Activated CD4-positive, alpha-beta T cell treated with anti-CD3 and anti-CD28 coated beads for 36 hours (primary cell): ENCODE results near the gene PMEPA1. TPM values are rescaled to one million over a fixed set of nuclear protein-coding genes. Genes with fewer than 3 reads are reported as not detected.
A peak's percentile ranks its signal among the peaks of the same experiment; 100 is the strongest.

Experiments
- ATAC-seq: fragments of 200-7000 bp; cut with Tn5 transposase; one replicate; pipeline ENCODE4 v1.10.0; 2021; ENCODE audit warnings: mild to moderate bottlenecking, moderate library complexity
- CTCF ChIA-PET: fragments of 350-600 bp; sonication (Branson Sonifier 250); formaldehyde crosslinking; loops from one replicate; lab custom pipeline; 2021; ENCODE audit warnings: antibody characterized with exemption; lab: Charles Lee
- POLR2A ChIA-PET: fragments of 350-600 bp; sonication (Branson Sonifier 250); formaldehyde crosslinking; loops from one replicate; lab custom pipeline; 2021; ENCODE audit warnings: antibody characterized with exemption, inconsistent platforms; lab: Charles Lee
- DNase-seq: peaks from one replicate; pipeline ENCODE4 v3.0.0-alpha.2; 2020
- H3K27ac Mint-ChIP-seq: one replicate; pipeline ENCODE4 v1.8.0; 2021; ENCODE audit warnings: mixed read lengths
- H3K27me3 Mint-ChIP-seq: one replicate; pipeline ENCODE4 v1.8.0; 2021; ENCODE audit warnings: mixed read lengths
- H3K36me3 Mint-ChIP-seq: one replicate; pipeline ENCODE4 v1.8.0; 2021; ENCODE audit warnings: low read depth, mixed read lengths
- H3K4me1 Mint-ChIP-seq: one replicate; pipeline ENCODE4 v1.8.0; 2021; ENCODE audit warnings: mixed read lengths
- H3K4me3 Mint-ChIP-seq: one replicate; pipeline ENCODE4 v1.8.0; 2021; ENCODE audit warnings: mild to moderate bottlenecking, moderate library complexity, mixed read lengths
- H3K9me3 Mint-ChIP-seq: one replicate; pipeline ENCODE4 v1.8.0; 2021; ENCODE audit warnings: low read depth, mixed read lengths
- intact Hi-C, 2 experiments: fragments of 100-400 bp; cut with DNase I in 1 of 2; cut with micrococcal nuclease in 1 of 2; formaldehyde crosslinking; loops; one replicate each; pipeline versions ENCODE4 v1.14.2 to v1.15.1; 2022 to 2024; cut with DNase I, micrococcal nuclease
- total RNA-seq, 2 experiments: library from RNA; stranded (reverse); gene quantifications; one replicate each; pipeline ENCODE4 v1.2.3, GENCODE V29; 2021

The PMEPA1 gene
- total RNA-seq, 2 experiments from 2014 or later, result 1.6 to 1.8 TPM

- Mint-ChIP-seq H3K36me3 (no peaks in the 10 kb centered on the region), H3K27me3 (peaks cover 6% of the 10 kb centered on the region), H3K4me1 (peaks cover 20% of the 10 kb centered on the region), H3K9me3 (no peaks in the 10 kb centered on the region), H3K4me3 (peak overlapping the region; percentile 75), H3K27ac (no peak overlapping the region)
- intact Hi-C loops, result loop anchor here (2.0 to 10.0 kb wide), 6 partner anchors 83 to 941 kb away; partner anchors contain the start of genes RBM38 (in 1 of the 2), STX16 (in 1 of the 2) and VAPB (in 1 of the 2)
- ChIA-PET POLR2A (no interaction called here), CTCF (interaction anchor here (0.8 to 1.9 kb wide), 3 partner anchors 9 to 81 kb away, joined by 3 to 9 read pairs (median 5); no protein-coding TSS in a partner anchor)
- DNase-seq, result no peak
- ATAC-seq, result no peak
Measured at GRCh38 chr20:57711311-57711712, 1.5 kb upstream of the PMEPA1 start.

DNA sequence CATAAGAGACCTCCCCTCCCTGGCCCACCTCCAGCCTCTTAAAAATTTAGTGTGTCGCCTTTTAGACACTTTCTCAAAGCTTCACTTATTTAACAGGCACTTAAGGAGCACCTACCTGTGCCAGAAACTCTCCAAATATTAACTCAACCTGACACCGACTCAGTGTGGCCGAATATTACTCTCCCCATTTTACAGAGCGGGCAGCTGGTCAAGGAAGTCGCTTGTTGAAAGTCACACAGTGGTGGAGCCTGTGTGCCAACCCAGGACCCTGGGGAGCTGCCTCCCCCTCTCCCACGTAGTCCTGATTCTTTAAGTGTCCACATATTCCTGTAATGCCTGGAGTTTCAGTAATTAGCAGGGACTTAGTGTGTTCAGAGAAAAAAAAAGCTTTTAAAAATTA, 1.0 kb upstream of the PMEPA1 start:
- DNase-seq (no peak), ATAC-seq (no peak)
- H3K4me1 Mint-ChIP-seq, result peaks cover 20% of the 10 kb centered on the region
- intact Hi-C loops, result loop anchor here (1.0 to 10.0 kb wide), 10 partner anchors 7 to 941 kb away; partner anchors contain the start of genes RBM38 (in 2 of the 2), STX16 (in 1 of the 2) and VAPB (in 1 of the 2)
- no peaks in the 10 kb centered on the region for H3K9me3 Mint-ChIP-seq
- peaks cover 6% of the 10 kb centered on the region for H3K27me3 Mint-ChIP-seq
- ChIA-PET POLR2A (interaction anchor here (0.5 to 2.0 kb wide), 3 partner anchors 12 to 1339 kb away, joined by 3 to 10 read pairs (median 10); no protein-coding TSS in a partner anchor), CTCF (interaction anchor here (0.6 to 1.9 kb wide), 5 partner anchors 10 to 1791 kb away, joined by 3 to 9 read pairs (median 5); no protein-coding TSS in a partner anchor)
- peak overlapping the region; percentile 75 for H3K4me3 Mint-ChIP-seq
- H3K27ac Mint-ChIP-seq, result no peak overlapping the region
- H3K36me3 Mint-ChIP-seq, result no peaks in the 10 kb centered on the region

DNA sequence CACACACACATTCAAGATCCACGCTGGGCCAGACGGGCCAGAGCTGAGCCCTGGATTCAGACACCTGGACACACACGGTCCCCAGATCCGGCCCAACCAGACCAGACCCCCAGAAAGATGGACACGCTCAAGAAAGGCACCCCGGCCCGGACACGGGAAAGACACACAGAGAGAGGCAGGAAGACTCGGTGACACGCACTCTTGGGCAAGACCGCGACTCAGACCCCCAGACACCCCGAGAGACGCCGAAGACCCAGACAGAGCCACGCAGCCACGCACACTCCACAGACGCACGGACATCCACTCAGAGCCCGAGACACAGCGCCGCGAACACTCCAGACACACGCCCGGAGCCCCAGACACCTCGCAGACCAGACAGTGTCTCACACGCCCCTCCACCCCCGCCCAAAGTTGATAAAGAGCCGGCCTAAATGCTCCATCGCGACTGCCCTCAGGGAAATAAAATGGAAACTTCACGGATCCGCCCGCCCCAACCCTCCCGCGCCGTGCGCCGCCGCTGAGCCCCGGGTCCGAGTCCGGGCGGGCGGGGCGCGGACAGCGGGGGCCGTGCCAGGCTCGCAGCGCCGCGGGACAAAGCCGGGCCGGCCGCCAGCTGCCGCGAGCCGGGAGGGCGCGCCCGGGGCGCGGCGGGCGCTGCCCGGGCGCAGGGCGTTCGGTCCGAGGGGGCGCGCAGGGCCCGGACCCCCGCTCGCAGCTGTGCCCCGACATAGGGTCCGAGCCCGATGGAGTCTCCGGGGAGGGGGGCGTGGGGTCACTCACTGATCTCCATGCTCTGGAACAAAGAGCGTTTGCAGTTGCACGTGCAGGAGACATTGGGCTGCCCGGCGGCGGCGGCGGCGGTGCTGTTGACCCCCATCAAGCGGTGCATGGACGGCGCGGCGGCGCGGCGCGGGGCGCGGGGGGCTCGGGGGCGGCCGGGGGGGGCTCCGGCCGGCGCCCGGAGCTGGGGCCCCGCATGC, 831 bp downstream of the PMEPA1 start:
- H3K4me1 Mint-ChIP-seq, result peaks cover 20% of the 10 kb centered on the region
- ChIA-PET CTCF (interaction anchor here (0.6 to 1.5 kb wide), 4 partner anchors 9 to 519 kb away, joined by 3 to 7 read pairs (median 3); no protein-coding TSS in a partner anchor), POLR2A (interaction anchor here (1.6 to 2.0 kb wide), 2 partner anchors 10 to 79 kb away, joined by 10 read pairs; no protein-coding TSS in a partner anchor)
- peak overlapping the region; percentile 79 for H3K4me3 Mint-ChIP-seq
- peak overlapping the region; percentile 77 for H3K27ac Mint-ChIP-seq
- DNase-seq, result peak; percentile 41
- intact Hi-C loops, result loop anchor here in 1 of 2 experiments (2.0 kb wide), 1 partner anchor 310 kb away; no protein-coding TSS in a partner anchor
- no peak for ATAC-seq
- no peaks in the 10 kb centered on the region for H3K36me3 Mint-ChIP-seq
- peaks cover 6% of the 10 kb centered on the region for H3K27me3 Mint-ChIP-seq
- H3K9me3 Mint-ChIP-seq, result no peaks in the 10 kb centered on the region

DNA sequence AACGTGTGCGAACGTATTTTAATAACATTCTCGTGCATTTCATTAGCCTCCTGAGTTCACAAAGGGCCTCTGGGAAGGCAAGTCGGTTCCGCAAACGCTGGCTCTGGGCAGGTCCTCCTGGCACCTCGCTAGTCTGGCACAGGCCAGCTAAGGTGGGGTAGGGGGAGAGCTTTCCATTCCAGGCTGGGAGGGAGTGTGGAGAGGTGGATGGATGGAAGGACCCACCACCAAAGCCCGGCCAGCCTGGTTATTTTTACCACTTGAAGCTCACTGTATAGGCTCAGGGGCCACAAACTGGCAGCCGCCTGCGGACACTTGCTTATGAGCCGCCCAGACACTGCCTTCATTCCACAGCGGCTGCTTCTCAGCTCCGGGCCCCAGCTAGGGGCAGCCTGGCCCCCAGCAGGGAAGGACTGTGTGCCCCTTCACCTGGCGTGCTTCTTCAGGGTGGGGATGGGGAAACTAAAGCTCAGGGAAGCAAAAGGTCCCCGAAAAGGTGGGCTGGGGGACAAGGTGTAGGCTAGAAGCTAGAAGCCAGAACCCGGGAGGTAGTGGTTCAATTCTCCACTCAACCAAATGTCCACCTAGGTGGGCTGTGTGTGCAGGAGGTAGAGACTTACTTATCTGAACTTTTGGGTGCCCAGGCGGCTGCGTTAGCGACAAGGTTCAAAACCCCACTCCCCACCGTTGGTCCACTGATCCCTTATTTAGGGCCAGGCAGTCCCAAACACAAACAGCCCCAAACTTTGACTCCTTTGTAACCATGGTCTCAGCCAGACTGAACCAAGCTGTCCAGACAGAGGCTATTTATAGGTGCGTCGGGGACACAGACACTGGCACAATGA, 1.7 kb downstream of the PMEPA1 start:
- H3K4me1 Mint-ChIP-seq, result peaks cover 20% of the 10 kb centered on the region
- no peaks in the 10 kb centered on the region for H3K36me3 Mint-ChIP-seq
- peaks cover 6% of the 10 kb centered on the region for H3K27me3 Mint-ChIP-seq
- no peaks in the 10 kb centered on the region for H3K9me3 Mint-ChIP-seq
- ChIA-PET POLR2A (no interaction called here), CTCF (interaction anchor here (0.5 to 1.5 kb wide), 3 partner anchors 10 to 520 kb away, joined by 3 to 7 read pairs (median 4); no protein-coding TSS in a partner anchor)
- no peak for ATAC-seq
- DNase-seq, result no peak
- H3K4me3 Mint-ChIP-seq, result peak overlapping the region; percentile 79
- peak overlapping the region; percentile 77 for H3K27ac Mint-ChIP-seq
- intact Hi-C loops, result loop anchor here in 1 of 2 experiments (2.0 kb wide), 1 partner anchor 309 kb away; no protein-coding TSS in a partner anchor

DNA sequence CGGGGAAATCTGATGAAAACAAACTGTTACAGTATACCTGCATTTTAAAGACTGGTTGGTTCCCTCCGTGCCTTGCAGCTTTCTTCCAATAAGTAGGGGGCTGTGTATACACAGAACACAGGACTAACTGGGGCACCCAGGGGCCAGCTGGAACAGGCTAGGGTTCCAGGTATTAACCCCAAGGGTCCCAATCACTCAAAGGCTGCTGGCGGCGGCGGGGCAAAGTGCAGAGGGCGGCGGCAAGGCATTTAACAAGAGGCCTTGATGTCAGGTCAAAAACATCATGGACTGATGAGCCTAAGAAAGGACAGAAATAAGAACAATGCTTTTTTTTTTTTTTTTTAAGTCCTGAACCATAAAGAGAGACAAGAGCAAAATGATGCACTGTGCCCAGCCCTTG, 2.5 kb downstream of the PMEPA1 start:
- DNase-seq, result no peak
- Mint-ChIP-seq H3K36me3 (no peaks in the 10 kb centered on the region), H3K27ac (no peak overlapping the region), H3K27me3 (peaks cover 6% of the 10 kb centered on the region), H3K4me3 (peak overlapping the region; percentile 79), H3K4me1 (peaks cover 20% of the 10 kb centered on the region), H3K9me3 (no peaks in the 10 kb centered on the region)
- ATAC-seq, result no peak
- ChIA-PET POLR2A (no interaction called here), CTCF (interaction anchor here (0.5 kb wide), 1 partner anchor 138 kb away, joined by 4 read pairs; no protein-coding TSS in a partner anchor)
- intact Hi-C loops, result no loop called here

DNA sequence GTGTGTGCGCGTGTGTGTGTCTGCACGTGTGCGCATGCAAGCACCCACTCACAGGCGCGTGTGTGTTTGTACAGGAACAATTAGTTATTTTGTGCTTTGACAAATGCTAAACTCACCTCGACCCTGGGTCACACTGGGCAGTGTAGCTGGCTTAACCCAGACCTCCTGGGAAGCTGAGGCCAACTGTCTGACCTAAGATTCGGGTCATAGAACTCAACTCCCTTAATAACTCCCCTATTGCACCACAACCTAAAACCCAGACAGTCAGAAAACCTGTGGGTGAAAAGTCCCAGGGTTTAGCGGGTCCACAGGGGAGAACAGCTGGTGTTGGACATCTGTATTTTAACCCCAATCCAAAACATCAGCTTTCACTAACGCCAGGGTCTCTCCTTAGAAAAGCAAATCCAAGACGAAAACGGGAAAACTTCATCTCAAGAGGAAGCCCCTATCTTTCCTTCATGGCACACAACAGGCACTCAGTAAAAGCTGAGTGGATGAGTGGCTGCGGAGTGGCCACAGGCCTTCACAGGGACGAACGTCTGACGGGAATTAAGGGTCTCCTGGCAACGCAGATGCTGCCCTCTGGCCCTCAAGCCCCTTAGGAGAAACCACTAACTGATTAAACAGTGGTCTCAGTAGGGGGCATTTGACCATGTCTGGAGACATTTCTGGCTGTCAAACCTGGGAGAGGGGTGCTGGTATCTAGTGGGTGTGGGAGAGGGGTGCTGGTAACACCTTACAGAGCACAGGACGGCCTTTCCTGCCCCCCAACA, 4.5 kb downstream of the PMEPA1 start:
- intact Hi-C loops, result no loop called here
- Mint-ChIP-seq H3K27me3 (peaks cover 6% of the 10 kb centered on the region), H3K9me3 (no peaks in the 10 kb centered on the region), H3K36me3 (no peaks in the 10 kb centered on the region), H3K4me1 (peaks cover 19% of the 10 kb centered on the region), H3K27ac (no peak overlapping the region), H3K4me3 (no peak overlapping the region)
- DNase-seq (no peak), ATAC-seq (no peak)
- POLR2A ChIA-PET, result no interaction called here
- CTCF ChIA-PET, result no interaction called here

DNA sequence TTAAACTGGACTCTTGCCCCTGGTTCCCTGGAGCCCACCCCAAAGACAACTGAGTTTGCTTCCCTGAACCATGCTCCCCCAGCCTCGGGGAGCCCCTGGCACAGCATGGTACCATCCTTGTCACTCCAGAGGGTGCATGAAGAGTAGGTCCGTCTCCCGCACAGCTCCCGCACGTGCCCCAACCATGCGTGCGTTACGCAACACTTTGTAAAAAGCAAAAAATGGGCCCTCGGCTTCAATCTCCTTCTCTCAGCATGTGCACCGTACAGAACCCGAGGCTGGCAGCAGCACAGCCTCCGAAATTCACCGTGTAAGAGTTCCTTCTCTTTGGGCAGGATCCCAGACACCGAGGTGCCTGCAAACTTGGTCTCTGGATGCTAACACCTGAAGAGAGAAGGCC, 5.6 kb downstream of the PMEPA1 start:
- POLR2A ChIA-PET, result no interaction called here
- no peak for ATAC-seq

GRCh38 chr20:57703013-57703412, 6.8 kb downstream of the PMEPA1 start:
- H3K27ac Mint-ChIP-seq, result no peak overlapping the region
- CTCF ChIA-PET, result no interaction called here
- intact Hi-C loops, result no loop called here

More for the DNA sequence above, 5.6 kb downstream of the PMEPA1 start:
- intact Hi-C loops, result no loop called here
- Mint-ChIP-seq H3K4me1 (peaks cover 24% of the 10 kb centered on the region), H3K36me3 (no peaks in the 10 kb centered on the region), H3K9me3 (no peaks in the 10 kb centered on the region), H3K4me3 (no peak overlapping the region), H3K27ac (no peak overlapping the region), H3K27me3 (peaks cover 6% of the 10 kb centered on the region)
- DNase-seq, result no peak
- CTCF ChIA-PET, result no interaction called here

DNA sequence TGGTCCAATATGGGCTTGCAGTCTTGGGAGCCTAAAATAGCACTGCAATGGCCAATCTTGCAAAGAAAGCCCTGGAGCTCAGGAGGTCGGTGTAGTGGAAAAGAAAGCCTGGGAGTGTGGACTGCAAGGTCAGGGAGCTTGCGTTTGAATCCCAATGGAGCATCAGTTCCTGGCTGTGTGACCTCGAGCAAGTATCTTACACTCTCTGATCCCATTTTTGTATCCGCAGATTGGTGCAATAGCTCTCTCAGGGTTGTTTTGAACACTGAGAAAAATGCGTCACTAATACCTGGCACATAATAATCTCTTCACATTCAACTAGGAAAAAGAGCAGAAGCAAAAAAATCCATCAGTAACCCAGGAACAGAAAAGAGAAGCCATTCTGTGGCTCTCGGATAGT, 7.3 kb downstream of the PMEPA1 start:
- intact Hi-C loops, result no loop called here
- DNase-seq, result no peak
- Mint-ChIP-seq H3K27ac (no peak overlapping the region), H3K27me3 (no peaks in the 10 kb centered on the region), H3K36me3 (no peaks in the 10 kb centered on the region), H3K4me3 (no peak overlapping the region), H3K9me3 (no peaks in the 10 kb centered on the region), H3K4me1 (peaks cover 32% of the 10 kb centered on the region)
- CTCF ChIA-PET, result no interaction called here
- POLR2A ChIA-PET, result no interaction called here
- ATAC-seq, result no peak

More at GRCh38 chr20:57703013-57703412, 6.8 kb downstream of the PMEPA1 start:
- H3K4me1 Mint-ChIP-seq, result peaks cover 28% of the 10 kb centered on the region
- no peaks in the 10 kb centered on the region for H3K27me3 Mint-ChIP-seq
- DNase-seq, result no peak
- POLR2A ChIA-PET, result no interaction called here
- no peaks in the 10 kb centered on the region for H3K36me3 Mint-ChIP-seq
- ATAC-seq, result no peak
- no peaks in the 10 kb centered on the region for H3K9me3 Mint-ChIP-seq
- no peak overlapping the region for H3K4me3 Mint-ChIP-seq

- H3K4me3 Mint-ChIP-seq, result no peak overlapping the region
- DNase-seq, result no peak
- no peaks in the 10 kb centered on the region for H3K27me3 Mint-ChIP-seq
- ChIA-PET CTCF (no interaction called here), POLR2A (no interaction called here)
- no peaks in the 10 kb centered on the region for H3K36me3 Mint-ChIP-seq
- no peak overlapping the region for H3K27ac Mint-ChIP-seq
- intact Hi-C loops, result no loop called here
- peaks cover 33% of the 10 kb centered on the region for H3K4me1 Mint-ChIP-seq
- ATAC-seq, result no peak
- H3K9me3 Mint-ChIP-seq, result no peaks in the 10 kb centered on the region
Measured at GRCh38 chr20:57702091-57702490, 7.7 kb downstream of the PMEPA1 start.
